ENCODE measurements around the gene THUMPD1.
A peak's percentile ranks its signal among the peaks of the same experiment; 100 is the strongest.
"Not testable (repeated sequence)": the region's sequence is repeated elsewhere in the genome, so short reads cannot be mapped to it uniquely, and the experiment has no call there.

The THUMPD1 gene

GRCh38 chr16:20741554-20742285 lies at the start of gene THUMPD1:
THUMPD1 (minus strand) TSS chr16:20741818; CDS start chr16:20741739, 79 bp downstream.
- peak; percentile 99 for DNase-seq (ENCODE audit: low spot score)

DNA sequence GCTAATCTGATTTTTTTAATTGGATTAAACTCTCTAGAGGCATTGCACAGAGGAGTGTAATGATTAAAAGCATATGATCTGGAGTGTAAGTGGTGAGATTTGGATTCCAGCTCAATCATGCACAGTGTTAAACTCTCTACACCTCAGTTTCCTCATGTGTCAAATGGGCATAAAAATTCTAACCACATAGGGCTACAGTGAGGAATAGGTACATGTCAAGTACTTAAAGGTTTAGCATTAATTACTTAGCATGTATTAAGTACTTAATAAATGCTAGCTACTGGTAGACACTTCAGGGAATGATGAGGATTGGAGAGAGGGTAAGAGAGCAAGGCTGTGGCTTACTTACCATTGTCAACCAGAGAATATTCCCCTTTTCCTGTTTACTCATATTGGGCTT lies 47.5 kb upstream of the THUMPD1 start:
- no peak for DNase-seq (ENCODE audit: low spot score)

- no peak for DNase-seq (ENCODE audit: low spot score)
Measured at GRCh38 chr16:20784204-20784603, 42.6 kb upstream of the THUMPD1 start.

GRCh38 chr16:20782470-20782869 lies 40.9 kb upstream of the THUMPD1 start:
- no peak for DNase-seq (ENCODE audit: low spot score)

- DNase-seq (ENCODE audit: low spot score): no peak
Measured at GRCh38 chr16:20781697-20782096, 40.1 kb upstream of the THUMPD1 start.

GRCh38 chr16:20774703-20775362 lies 33.2 kb upstream of the THUMPD1 start:
- peak; percentile 81 for DNase-seq (ENCODE audit: low spot score)

- no peak for DNase-seq (ENCODE audit: low spot score)
Measured at GRCh38 chr16:20773679-20774078, 32.1 kb upstream of the THUMPD1 start.

DNA sequence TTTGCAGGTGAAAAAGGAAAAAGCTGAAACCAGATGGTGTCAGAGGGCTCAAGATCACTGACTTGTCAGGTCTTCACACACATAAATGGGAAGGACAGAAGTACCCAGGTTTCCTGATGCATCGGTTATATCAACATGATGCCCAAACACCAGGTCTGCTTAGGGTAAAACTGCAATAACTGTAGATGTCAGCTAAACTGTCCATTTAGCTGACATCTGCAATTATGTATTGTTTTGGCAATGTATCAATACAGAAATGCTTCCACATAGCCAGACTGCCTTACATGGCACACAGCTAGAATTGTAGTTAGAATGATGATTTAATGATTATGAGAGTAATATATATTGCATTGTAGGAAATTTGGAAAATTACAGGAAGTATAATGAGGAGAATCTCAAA lies 27.2 kb upstream of the THUMPD1 start:
- DNase-seq (ENCODE audit: low spot score): no peak

- no peak for DNase-seq (ENCODE audit: low spot score)
Measured at GRCh38 chr16:20768121-20768520, 26.5 kb upstream of the THUMPD1 start.

DNA sequence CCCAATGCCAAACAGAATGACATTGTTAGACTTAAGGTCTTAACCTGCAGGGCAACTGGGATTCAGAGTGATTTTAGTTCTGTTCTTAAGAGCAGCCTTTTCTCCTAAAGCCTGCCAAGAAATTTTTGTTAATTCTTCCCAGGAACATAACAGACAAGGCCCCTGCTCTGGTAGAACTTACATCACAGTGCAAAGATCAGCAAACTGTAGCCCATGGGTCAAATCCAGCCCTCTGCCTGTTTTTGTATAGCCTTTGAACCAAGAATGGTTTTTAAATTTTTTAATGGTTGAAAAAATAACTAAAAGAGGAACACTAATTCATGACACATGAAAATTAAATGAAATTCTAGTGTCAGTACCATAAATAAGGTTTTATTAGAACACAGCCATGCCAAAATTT lies 26.0 kb upstream of the THUMPD1 start:
- DNase-seq (ENCODE audit: low spot score): no peak

- DNase-seq (ENCODE audit: low spot score): no peak
Measured at GRCh38 chr16:20766294-20766693, 24.7 kb upstream of the THUMPD1 start.

- no peak for DNase-seq (ENCODE audit: low spot score)
Measured at GRCh38 chr16:20765732-20766131, 24.1 kb upstream of the THUMPD1 start.

DNA sequence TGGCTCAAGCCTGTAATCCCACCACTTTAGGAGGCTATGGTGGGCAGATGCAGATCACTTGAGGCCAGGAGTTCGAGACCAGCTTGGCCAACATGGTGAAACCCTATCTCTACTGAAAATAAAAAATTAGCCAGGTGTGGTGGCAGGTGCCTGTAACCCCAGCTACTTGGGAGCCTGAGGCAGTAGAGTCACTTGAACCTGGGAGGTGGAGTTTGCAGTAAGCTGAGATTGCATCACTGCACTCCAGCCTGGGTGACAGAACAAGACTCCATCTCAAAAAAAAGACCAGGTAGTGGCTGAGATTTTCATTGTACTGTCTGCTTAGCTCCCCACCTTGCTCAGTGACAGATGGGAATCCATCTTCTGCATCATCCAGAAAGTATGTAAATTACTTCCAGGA lies 22.8 kb upstream of the THUMPD1 start:
- DNase-seq (ENCODE audit: low spot score): not testable (repeated sequence)

- DNase-seq (ENCODE audit: low spot score): peak; percentile 84
Measured at GRCh38 chr16:20763461-20764232, 22.0 kb upstream of the THUMPD1 start, which contains the start of gene ACSM3. ACSM3 (plus strand) TSS chr16:20764014; CDS start chr16:20770035, 6,021 bp downstream.

DNA sequence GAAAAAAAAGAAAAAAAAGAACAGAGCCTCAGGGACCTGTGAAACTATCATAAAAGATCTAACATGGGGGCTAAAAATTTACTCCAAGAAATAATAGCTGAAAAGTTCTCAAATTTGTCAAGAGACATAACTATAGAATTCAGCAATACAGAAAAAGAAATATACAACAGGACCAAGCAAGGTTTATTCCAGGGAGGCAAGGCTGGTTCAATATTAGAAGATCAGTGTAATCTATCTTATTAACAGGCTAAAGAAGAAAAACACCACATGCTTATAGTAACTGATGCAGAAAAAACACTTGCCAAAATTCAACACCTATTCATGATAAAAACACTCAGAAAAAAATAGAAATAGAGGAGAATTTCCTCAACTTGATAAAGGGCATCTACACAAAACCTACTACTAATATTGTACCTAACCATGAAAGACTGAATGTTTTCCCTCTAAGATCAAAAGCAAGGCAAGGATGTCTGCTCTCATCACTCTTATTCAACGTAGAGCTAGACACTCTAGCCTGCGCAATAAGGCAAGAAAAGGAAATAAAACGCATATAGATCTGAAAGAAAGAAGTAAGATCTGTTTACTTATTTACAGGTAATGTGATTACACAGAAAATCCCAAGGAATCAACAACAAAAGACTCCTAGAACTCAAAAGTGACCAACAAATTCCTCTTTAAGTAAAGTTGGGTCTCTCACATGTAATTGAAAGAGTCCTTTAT lies 20.9 kb upstream of the THUMPD1 start:
- no peak for DNase-seq (ENCODE audit: low spot score)

DNA sequence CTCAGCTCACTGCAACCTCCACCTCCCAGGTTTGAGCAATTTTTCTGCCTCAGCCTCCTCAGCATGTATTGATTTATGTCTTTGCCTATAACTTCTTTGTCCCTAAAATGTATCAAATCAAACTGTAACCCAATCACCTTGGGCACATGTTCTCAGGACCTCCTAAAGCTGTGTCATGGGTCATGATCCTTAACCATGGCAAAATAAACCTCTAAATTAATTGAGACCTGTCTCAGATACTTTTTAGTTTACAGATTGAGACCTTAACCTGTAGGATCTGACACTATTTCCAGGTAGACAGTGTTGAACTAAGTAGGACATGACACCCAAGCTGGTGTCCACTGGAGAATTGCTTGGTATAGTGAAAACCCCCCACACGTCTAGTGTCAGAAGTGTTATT lies 19.6 kb upstream of the THUMPD1 start:
- DNase-seq (ENCODE audit: low spot score): no peak

- DNase-seq (ENCODE audit: low spot score): no peak
Measured at GRCh38 chr16:20760346-20760745, 18.7 kb upstream of the THUMPD1 start.

GRCh38 chr16:20755799-20756198 lies 14.2 kb upstream of the THUMPD1 start:
- not testable (repeated sequence) for DNase-seq (ENCODE audit: low spot score)

GRCh38 chr16:20755238-20755637 lies 13.6 kb upstream of the THUMPD1 start:
- no peak for DNase-seq (ENCODE audit: low spot score)

DNA sequence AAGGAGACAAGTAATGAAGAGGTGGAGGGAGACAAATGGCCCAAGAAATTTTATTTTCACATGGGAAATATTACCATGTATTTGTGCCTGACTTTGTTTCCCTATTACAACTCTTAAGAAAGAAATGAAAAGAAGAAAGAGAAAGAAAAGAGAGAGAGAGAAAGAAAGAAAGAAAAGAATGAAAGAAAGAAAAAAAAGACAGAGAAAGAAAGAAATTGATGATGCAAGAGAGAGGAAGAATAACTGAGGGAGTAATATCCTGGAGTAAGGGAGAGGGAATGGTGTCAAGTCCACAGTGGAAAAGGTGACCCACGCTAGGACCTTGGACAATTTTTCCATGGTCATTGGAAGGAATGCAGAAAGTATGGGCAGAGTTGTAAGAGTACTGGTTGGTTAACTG lies 12.1 kb upstream of the THUMPD1 start:
- no peak for DNase-seq (ENCODE audit: low spot score)

- DNase-seq (ENCODE audit: low spot score): no peak
Measured at GRCh38 chr16:20750558-20750957, 8.9 kb upstream of the THUMPD1 start.

DNA sequence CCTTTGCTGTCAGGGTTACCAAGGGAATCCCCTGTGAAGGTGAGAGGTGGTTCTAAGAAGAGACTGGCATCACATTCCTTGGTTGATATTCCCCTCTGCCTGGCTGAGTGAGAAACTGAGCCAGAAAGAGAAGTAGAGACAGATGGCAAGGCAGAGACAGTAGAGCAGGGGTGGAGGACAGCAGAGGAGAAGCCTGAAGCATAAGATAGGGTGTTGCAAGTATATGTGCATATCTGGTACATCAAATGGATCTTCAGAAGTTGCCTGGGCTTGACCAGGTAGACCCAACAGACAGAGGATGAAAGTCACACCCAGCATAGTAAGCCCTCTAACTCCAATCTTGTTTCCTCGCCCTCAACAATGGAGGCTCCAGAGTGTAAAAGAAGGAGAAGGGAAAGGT lies 7.9 kb upstream of the THUMPD1 start:
- DNase-seq (ENCODE audit: low spot score): no peak

Measured in AG20443 (cell line).